ENCODE results near the gene LIMS1.
A peak's percentile ranks its signal among the peaks of the same experiment; 100 is the strongest.
"Not testable (repeated sequence)": the region's sequence is repeated elsewhere in the genome, so short reads cannot be mapped to it uniquely, and the experiment has no call there.

The LIMS1 gene

GRCh38 chr2:108588070-108588668 lies 53.9 kb downstream of the LIMS1 start:
- no peak for DNase-seq

- DNase-seq, result no peak
Observed at GRCh38 chr2:108589372-108589771, 55.1 kb downstream of the LIMS1 start.

GRCh38 chr2:108589781-108590180 lies 55.5 kb downstream of the LIMS1 start:
- no peak for DNase-seq

GRCh38 chr2:108591163-108591562 lies 56.9 kb downstream of the LIMS1 start:
- DNase-seq, result no peak

DNA sequence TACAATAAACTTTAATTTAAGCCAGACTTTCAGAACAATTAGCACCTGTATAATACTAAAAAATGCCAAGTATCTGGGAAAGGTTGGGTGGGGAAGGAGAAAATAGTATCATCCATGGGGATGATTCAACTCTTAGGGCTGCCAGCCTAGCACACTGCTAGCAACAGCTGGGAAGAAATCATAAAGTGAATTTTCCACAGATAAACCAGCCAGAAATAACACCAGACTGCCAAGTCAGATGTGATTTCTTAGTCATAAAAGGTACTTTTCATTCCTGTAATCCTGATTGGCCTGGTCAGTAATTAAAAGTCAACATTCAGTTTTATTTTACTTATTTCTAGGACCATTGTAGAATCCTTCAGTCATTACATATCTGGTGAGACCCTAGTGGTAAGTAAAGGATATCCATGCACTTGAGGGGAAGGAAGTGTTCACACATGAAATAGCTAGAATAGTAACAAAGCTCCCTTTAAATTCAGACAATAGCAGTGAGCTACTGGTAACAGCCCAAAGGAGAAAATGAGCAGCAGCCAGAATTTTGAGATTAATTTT lies 59.4 kb downstream of the LIMS1 start:
- no peak for DNase-seq

GRCh38 chr2:108594132-108594981 lies 60.1 kb downstream of the LIMS1 start:
- no peak for DNase-seq

- no peak for DNase-seq
Observed at GRCh38 chr2:108594982-108595464, 60.8 kb downstream of the LIMS1 start.

DNA sequence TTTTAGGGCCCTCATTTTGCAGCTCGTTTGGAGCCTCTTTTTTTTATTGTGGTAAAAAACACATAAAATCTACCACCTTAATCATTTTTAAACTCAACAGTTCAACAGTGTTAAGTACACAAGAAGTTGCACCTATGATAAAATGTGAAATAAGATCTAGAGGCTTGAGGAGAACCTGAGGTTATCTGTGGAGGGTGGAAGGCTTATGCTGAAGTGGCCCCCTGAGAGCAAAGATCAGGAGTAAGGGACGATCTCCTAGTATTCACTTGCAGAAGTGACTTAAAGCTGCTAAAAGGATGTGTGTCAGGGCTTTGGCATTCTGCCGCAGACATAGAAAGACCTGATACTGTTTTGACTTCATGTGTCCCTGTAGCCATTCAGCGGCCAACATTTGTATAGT lies 61.5 kb downstream of the LIMS1 start:
- not testable (repeated sequence) for DNase-seq

DNA sequence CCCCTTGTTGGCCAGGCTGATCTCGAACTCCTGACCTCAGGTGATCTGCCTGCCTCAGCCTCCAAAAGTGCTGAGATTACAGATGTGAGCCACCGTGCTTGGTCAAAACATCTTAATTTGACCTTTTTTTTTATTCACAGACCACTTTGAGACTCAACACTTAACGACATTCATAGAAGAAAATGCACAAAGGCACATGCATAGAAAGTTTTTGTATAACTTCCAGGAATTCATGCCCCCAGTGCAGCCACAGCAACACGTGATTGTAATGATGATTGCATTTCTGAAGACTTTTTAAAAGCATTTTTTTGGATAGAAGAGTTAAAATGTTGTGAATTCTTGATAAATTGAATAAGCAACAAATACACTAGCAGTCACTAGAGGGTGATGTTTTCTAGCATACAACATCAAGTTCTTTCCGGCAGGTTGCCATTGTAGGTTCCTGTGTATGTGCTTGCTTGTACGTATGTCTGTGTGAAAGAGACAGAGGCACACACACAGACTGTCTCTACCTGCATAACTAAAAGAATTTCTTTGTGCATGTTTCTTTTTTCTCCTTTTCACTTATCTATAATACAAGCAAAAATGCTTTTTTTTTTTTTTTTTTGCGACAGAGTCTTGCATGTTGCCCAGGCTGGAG lies 63.0 kb downstream of the LIMS1 start:
- DNase-seq, result peak; percentile 26

DNA sequence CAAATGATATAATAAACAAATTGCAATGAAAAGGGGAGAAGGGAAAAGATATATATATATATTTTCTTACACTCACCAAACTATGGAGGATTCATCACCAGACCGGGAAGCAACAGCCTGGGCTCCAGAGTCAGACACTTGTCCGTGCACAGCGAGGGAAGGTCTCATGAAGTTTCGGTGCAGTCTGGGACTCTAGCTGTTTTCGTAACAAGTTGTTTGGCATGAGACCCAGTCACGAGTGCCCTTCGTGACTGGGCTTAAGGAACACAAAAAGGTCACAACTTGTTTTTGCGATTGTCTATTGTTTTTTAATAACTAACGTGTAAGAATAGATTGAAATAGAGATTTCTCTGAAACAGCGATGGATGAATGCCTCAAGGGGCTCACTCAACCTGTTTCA lies 66.9 kb downstream of the LIMS1 start:
- not testable (repeated sequence) for DNase-seq

DNA sequence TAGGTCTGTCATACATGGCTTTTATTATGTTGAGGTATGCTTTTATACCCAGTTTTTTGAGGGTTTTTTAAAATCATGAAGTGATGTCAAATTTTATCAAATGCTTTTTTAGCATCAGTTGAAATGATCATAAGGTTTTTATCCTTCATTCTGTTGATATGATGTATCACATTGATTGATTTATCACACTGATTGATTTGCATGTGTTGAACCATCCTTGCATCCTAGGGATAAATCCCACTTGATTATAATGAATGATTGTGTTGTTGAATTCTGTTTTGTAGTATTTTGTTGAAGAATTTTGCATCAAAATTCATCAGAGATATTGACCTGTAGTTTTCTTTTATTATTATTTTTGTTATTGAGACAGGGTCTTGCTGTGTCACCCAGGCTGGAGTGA lies 68.2 kb downstream of the LIMS1 start:
- DNase-seq, result no peak

DNA sequence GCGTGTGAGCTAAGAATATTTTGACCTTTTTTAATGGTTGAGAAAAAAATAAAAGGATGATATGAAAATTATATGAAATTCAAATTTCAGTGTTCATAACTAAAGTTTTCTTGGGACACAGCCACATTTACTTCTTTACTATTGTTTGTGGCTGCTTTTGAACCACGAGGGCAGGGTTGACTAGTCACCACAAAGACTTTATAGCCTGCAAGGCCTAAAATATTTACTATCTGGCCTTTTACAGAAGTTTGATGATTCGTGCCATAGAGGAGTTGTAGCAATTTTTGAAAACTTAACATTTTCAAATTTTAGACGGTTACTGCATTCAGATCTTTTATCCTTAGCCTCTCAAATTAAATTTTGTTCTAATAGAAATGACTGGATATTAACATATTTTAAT lies 69.9 kb downstream of the LIMS1 start:
- no peak for DNase-seq

- DNase-seq, result no peak
Observed at GRCh38 chr2:108605947-108606346, 71.7 kb downstream of the LIMS1 start.

DNA sequence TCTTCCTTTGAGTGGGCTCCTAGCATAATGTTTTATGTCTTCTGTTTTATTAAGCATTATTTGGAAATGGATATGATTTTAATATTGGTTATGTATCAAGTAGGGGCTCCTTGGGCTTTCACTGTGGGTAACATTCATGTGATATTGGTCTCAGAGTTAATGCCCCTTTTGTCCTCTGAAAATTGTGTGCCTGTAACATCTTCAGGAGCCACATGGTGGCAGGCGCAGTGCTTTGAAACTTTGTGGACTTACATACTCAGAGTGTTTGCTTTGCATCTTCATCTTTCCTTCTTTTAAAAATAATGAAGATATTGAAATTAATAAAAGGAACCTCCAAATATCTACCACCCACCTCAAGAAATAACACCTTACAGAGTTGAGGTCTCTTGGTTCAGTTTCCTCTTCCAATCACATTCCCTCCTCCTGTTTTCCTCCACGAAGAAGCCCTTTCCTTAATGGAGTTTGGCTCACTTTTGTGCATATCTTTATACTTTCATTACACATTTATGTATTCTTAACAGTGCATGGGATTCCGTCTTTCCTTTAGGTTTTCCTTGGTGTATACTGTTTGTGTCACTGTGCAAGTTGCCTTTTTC lies 73.5 kb downstream of the LIMS1 start:
- DNase-seq, result peak; percentile 65

GRCh38 chr2:108611021-108611420 lies 76.8 kb downstream of the LIMS1 start:
- DNase-seq, result no peak

GRCh38 chr2:108612153-108612513 lies 77.9 kb downstream of the LIMS1 start:
- no peak for DNase-seq

GRCh38 chr2:108612514-108613183 lies 78.4 kb downstream of the LIMS1 start:
- DNase-seq, result no peak

DNA sequence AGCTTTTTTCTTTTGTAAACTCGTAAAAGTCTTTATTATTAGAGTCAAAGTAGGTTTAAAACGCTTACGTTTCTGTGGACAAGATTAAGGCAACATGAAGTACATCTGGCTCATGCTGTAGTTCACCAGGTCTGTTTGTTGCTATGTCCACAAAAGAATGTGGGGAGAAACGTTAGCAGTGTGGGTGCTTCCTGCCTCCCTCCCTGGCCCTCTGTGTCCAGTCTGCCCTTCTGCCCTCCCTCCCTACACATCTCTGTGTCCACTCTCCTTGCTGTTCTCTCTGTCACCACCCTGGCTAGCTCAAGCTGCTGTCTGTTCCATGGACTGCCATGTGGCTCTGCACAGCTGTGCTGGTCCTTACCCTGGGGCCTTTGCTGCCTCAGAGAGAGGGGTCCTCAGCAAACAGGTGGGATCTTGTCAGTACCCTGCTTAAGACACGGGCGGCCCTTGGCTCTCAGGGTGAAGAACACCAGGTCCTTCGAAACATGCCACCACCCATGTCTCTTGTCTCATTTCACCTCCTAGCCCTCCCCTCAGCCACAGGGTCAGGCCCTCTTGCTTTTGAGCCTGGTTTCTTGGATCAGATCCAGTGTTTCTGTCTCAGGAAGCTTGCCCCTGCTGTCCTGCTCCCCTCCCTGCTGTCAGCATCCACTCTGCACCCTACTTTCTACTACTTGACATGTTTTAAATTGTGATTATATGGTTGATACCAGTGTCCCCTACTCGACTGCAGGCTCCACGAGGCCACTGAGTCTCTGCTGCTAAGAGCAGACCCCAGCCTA lies 79.2 kb downstream of the LIMS1 start:
- no peak for DNase-seq

GRCh38 chr2:108614043-108614545 lies 79.8 kb downstream of the LIMS1 start:
- DNase-seq, result no peak

DNA sequence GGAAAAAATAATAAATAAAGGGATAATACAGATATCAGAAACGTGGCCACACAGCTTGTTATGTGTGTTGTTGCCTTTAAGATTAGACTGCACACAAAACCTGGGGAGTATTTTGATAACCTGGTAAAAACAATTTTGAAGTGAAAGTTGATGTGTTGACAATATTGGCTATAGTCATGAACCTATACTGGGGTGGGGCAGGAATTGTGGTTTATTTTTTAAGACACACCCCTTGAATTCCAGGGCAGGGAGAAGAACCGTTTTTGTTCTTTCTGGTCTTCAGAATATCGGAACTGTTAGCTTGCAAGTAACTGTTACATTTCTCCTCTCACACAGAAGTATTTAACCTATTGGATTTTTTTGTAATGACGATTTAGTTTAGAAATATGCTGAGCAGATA lies 80.4 kb downstream of the LIMS1 start:
- no peak for DNase-seq

DNA sequence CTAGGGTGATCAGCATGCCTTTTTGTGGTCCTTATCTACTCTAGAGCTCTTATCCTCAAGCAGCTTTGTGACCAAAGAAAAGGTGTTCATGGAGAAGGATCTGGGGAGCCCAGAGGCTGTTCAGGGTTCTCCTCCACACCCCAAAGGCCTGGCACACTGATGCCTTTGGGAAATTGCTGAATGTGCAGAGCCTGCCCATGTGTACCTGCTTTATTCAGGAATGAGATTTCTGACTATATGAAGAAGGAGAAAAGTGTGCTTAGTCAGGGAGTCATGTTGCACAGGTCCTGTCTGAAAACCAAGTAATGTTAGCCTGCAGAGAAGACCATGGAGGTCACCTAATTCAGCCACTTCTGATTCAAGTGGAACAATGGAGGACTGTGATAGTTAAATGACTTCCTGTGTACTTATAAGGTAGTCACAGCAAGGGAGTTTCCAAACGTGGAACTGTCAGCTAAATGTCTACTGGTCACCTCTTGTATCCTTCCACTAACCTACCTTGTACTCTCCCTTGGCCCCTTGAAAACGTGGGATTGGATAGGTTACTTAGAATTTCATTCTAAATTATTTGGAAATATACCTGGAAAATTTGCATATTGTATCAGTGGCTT lies 81.3 kb downstream of the LIMS1 start:
- DNase-seq, result peak; percentile 84
